SK-N-SH treated with all-trans-retinoic acid at 6 μM for 48 hours (cell line): ENCODE measurements around the gene YTHDC1.

Experiments used
- GLIS3 ChIP-seq: fragments of 250-450 bp; sonication (Bioruptor Pico); IDR thresholded peaks from 2 replicates; pipeline ENCODE4 v1.5.0; 2020; ENCODE audit warnings: mild to moderate bottlenecking, moderate library complexity
- OSR1 ChIP-seq: fragments of 250-450 bp; sonication (Bioruptor Pico); IDR thresholded peaks from 2 replicates; pipeline ENCODE4 v1.8.0; 2022; ENCODE audit warnings: moderate library complexity, mild to moderate bottlenecking, inconsistent platforms
- ZFP30 ChIP-seq: fragments of 450-650 bp; formaldehyde crosslinking; IDR thresholded peaks from 2 replicates; pipeline ENCODE4 v1.5.0; 2022; ENCODE audit warnings: mild to moderate bottlenecking, moderate library complexity
- ZNF8 ChIP-seq: fragments of 450-650 bp; formaldehyde crosslinking; IDR thresholded peaks from 2 replicates; pipeline ENCODE4 v1.5.0; 2020; ENCODE audit warnings: mild to moderate bottlenecking, moderate library complexity

DNA sequence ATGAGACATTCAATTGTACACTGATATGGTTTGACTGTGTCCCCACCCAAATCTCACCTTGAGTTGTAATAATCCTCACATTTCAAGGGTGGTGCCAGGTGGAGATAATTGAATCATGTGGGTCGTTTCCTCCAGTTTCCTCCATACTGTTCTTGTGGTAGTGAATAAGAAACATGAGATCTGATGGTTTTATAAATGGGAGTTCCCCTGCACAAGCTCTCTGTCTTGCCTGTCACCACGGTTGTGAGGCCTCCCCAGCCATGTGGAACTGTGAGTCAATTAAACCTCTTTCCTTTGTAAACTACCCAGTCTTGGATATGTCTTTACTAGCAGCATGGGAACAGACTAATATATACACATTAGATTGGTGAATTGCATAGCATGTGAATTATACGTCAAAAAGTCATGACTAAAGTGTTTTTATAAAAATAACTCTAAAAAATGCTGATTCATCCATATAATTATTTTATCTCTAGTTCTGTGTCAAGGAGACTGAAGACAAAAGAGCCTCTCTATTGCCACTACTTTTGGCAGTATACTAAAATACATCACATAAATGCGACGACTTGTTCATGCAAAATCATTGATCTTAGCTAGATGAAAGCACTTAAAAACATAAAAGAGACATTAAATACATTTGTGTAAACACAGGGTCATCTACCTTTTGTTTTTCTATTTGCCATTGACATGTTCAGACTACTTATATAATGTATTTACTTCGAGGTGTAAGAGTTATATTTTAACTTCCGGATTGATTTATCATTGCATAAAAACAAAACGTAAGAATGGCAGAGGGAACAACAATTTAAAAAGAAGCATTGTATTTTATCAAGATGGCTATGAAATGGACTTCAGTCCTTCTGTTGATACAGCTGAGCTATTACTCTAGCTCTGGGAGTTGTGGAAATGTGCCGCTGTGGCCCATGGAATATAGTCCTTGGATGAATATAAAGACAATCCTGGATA, 50.1 kb downstream of the YTHDC1 start:
- TF ChIP-seq ZFP30 (CRISPR knock-in tag) (no peak), GLIS3 (CRISPR knock-in tag) (no peak), ZNF8 (no peak), OSR1 (no peak)
